ENCODE data around the gene RUNX2. TPM values are rescaled to one million over a fixed set of nuclear protein-coding genes. Genes with fewer than 3 reads are reported as not detected.
A peak's percentile ranks its signal among the peaks of the same experiment; 100 is the strongest.

RUNX2 gene
- total and polyA plus RNA-seq, 2 donors (not counting 1 experiment from before 2014, with no cell fraction given) = 1.3 to 2.4 TPM

DNA sequence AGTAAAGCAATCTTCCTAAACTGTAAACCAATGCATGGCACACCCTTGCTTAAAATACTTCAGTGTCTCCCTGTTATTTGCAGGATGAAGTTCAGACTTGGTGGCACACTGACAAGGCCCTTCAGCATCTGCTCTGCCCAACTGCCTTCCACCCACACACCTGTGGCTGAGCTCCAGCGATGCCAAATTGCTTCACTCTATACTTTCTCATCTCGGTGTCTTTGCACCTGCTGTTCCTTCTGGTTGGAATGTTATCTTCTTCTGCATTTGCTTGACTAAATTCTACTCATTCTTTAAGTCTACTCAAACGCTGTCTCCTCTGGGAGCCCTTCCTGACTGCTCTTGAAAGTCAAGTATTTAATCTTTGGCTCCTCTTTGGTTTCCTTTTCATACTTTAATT, 149.7 kb downstream of the RUNX2 start:
- no peaks in the 10 kb centered on the region for H3K9me3 Mint-ChIP-seq (ENCODE audit: insufficient read depth)
- CTCF ChIA-PET = no interaction called here
- ATAC-seq (ENCODE audit: low read depth) = peak; percentile 7

GRCh38 chr6:45478240-45478639, 150.1 kb downstream of the RUNX2 start:
- DNase-seq (no peak), ATAC-seq (ENCODE audit: low read depth) (peak; percentile 39)
- Histone ChIP-seq H3K79me2 (ENCODE audit: control insufficient read depth, insufficient read depth, low read length) (no peaks in the 10 kb centered on the region), H3K27ac (ENCODE audit: low read length in 2 of 2) (no peak overlapping the region), H3K4me2 (replicated peaks; ENCODE audit: low read depth, low read length, poor library complexity, severe bottlenecking) (no peak overlapping the region), H2AFZ (ENCODE audit: insufficient read depth, low read depth, low read length, poor library complexity, severe bottlenecking) (no peak overlapping the region), H3K9ac (ENCODE audit: low read length) (no peak overlapping the region), H3K4me3 (ENCODE audit: control extremely low read depth in 1 of 5, extremely low read depth in 1 of 5, insufficient read depth in 1 of 5, low read depth in 2 of 5, low read length in 4 of 5) (no peak overlapping the region), H4K20me1 (ENCODE audit: control insufficient read depth, insufficient read depth, low read length, poor library complexity, severe bottlenecking) (no peaks in the 10 kb centered on the region), H3K9me3 (ENCODE audit: control extremely low read depth in 1 of 3, control insufficient read depth in 2 of 3, insufficient read depth in 1 of 3, low read length in 2 of 3) (no peaks in the 10 kb centered on the region), H3K4me1 (ENCODE audit: control insufficient read depth in 2 of 2, insufficient read depth in 2 of 2, low read length in 2 of 2) (peaks cover 3 to 14% of the 10 kb centered on the region in 2 donors), H3K36me3 (replicated peaks in 1 of 2; ENCODE audit: control extremely low read depth in 1 of 2, control insufficient read depth in 1 of 2, extremely low read depth in 1 of 2, insufficient read depth in 2 of 2, low read length in 1 of 2) (no peaks in the 10 kb centered on the region), H3K27me3 (replicated peaks in 1 of 4; ENCODE audit: control extremely low read depth in 1 of 4, control insufficient read depth in 3 of 4, insufficient read depth in 4 of 4, low read length in 3 of 4) (no peaks in the 10 kb centered on the region)
- TF ChIP-seq EZH2 (IDR thresholded peaks at IDR 0.05; ENCODE audit: borderline replicate concordance, insufficient read depth, low read depth, low read length, poor library complexity, severe bottlenecking) = no peak
- TF ChIP-seq CTCF (IDR thresholded peaks at IDR 0.05) = no peak
- H3K27me3 Mint-ChIP-seq = no peaks in the 10 kb centered on the region
- intact Hi-C loops (cut with micrococcal nuclease) = no loop called here
- ChIA-PET POLR2A (no interaction called here), CTCF (no interaction called here)
- no peak overlapping the region for H3K4me3 Mint-ChIP-seq
- no peaks in the 10 kb centered on the region for H3K9me3 Mint-ChIP-seq (ENCODE audit: insufficient read depth)
- H3K27ac Mint-ChIP-seq = no peak overlapping the region
- H3K4me1 Mint-ChIP-seq = peaks cover 13% of the 10 kb centered on the region
- WGBS (ENCODE audit: insufficient coverage) = no CpG with 5 or more reads among the region's 2 CpGs

More for the DNA sequence above, 149.7 kb downstream of the RUNX2 start:
- no peak overlapping the region for H3K4me3 ChIP-seq (ENCODE audit: control extremely low read depth in 1 of 5, extremely low read depth in 1 of 5, insufficient read depth in 1 of 5, low read depth in 2 of 5, low read length in 4 of 5)
- no peak for DNase-seq
- no peaks in the 10 kb centered on the region for H3K9me3 ChIP-seq (ENCODE audit: control extremely low read depth in 1 of 3, control insufficient read depth in 2 of 3, insufficient read depth in 1 of 3, low read length in 2 of 3)
- TF ChIP-seq CTCF (IDR thresholded peaks at IDR 0.05) (no peak), EZH2 (IDR thresholded peaks at IDR 0.05; ENCODE audit: borderline replicate concordance, insufficient read depth, low read depth, low read length, poor library complexity, severe bottlenecking) (no peak)
- no peak overlapping the region for H3K4me2 ChIP-seq (replicated peaks; ENCODE audit: low read depth, low read length, poor library complexity, severe bottlenecking)
- no peaks in the 10 kb centered on the region for H3K36me3 ChIP-seq (replicated peaks in 1 of 2; ENCODE audit: control extremely low read depth in 1 of 2, control insufficient read depth in 1 of 2, extremely low read depth in 1 of 2, insufficient read depth in 2 of 2, low read length in 1 of 2)
- no peaks in the 10 kb centered on the region for H3K79me2 ChIP-seq (ENCODE audit: control insufficient read depth, insufficient read depth, low read length)
- no peak overlapping the region for H3K4me3 Mint-ChIP-seq
- no peak overlapping the region for H3K9ac ChIP-seq (ENCODE audit: low read length)
- H3K4me1 Mint-ChIP-seq = peaks cover 13% of the 10 kb centered on the region
- no peaks in the 10 kb centered on the region for H4K20me1 ChIP-seq (ENCODE audit: control insufficient read depth, insufficient read depth, low read length, poor library complexity, severe bottlenecking)
- H3K27me3 Mint-ChIP-seq = no peaks in the 10 kb centered on the region
- H3K27ac ChIP-seq (ENCODE audit: low read length in 2 of 2) = peak overlapping the region in 1 of 2 donors; percentile 2
- H3K27ac Mint-ChIP-seq = no peak overlapping the region
- intact Hi-C loops (cut with micrococcal nuclease) = loop anchor here (2.0 kb wide), 1 partner anchor 55 kb away; no protein-coding TSS in a partner anchor
- H2AFZ ChIP-seq (ENCODE audit: insufficient read depth, low read depth, low read length, poor library complexity, severe bottlenecking) = no peak overlapping the region
- H3K27me3 ChIP-seq (replicated peaks in 1 of 4; ENCODE audit: control extremely low read depth in 1 of 4, control insufficient read depth in 3 of 4, insufficient read depth in 4 of 4, low read length in 3 of 4) = no peaks in the 10 kb centered on the region
- peaks cover 3 to 14% of the 10 kb centered on the region in 2 donors for H3K4me1 ChIP-seq (ENCODE audit: control insufficient read depth in 2 of 2, insufficient read depth in 2 of 2, low read length in 2 of 2)
- no CpG with 5 or more reads among the region's 3 CpGs for whole genome bisulfite sequencing (ENCODE audit: insufficient coverage)
- POLR2A ChIA-PET = no interaction called here
